Fibroblast of mammary gland (primary cell): Measurements from ENCODE around the gene RWDD2A.

Experiments
- DNase-seq: peaks from one replicate; pipeline ENCODE4 v3.0.0-alpha.2; 2010; ENCODE audit warnings: low read depth
- H3K4me3 ChIP-seq: 2 replicates; pipeline ENCODE4 v1.5.1; 2011; ENCODE audit warnings: low read depth, mild to moderate bottlenecking, low read length, moderate library complexity; ENCODE audit not compliant: control insufficient read depth
- CTCF ChIP-seq: conservative IDR thresholded peaks from 2 replicates; pipeline ENCODE4 v1.5.1; 2011; ENCODE audit warnings: low read depth, low read length, inconsistent platforms; ENCODE audit not compliant: control insufficient read depth, insufficient read depth

The RWDD2A gene

DNA sequence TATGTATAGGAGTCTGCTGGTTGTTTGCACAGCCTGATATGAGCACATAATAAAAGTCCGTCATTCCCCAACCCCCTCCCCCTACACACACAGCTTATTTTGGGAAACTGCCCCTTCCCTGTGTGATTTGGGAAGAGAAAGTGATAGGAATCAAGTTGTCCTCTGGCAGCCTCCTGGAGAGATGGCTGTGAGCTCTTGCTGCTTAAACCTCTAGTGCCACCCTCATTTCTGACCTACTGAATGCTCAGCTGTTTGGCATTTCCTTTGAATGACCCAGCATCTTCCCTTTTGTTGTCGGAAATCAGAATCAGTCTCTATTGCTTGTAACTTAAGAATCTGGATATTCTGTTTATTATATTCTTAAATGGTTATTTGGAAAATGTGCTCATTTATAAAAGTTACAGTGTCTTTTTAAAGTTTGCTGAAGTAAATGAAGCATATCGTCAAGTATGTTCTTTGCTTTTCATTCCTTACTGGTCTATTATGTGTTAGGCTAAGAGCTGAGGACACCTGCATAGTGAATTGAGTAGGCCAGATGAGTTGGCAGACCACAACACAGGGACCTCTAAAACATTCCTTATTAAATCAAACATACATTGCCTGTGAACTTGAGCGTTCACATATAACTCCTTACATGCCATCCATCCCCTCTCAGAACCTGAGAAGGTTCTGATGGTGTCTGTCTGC is 5.5 kb downstream of the RWDD2A start:
- no peak overlapping the region for H3K4me3 ChIP-seq
- TF ChIP-seq CTCF: no peak
- DNase-seq: no peak

- no peak for TF ChIP-seq CTCF
- DNase-seq: no peak
- no peak overlapping the region for H3K4me3 ChIP-seq
These were observed 6.2 kb downstream of the RWDD2A start for GRCh38 chr6:83199173-83199862.

DNA sequence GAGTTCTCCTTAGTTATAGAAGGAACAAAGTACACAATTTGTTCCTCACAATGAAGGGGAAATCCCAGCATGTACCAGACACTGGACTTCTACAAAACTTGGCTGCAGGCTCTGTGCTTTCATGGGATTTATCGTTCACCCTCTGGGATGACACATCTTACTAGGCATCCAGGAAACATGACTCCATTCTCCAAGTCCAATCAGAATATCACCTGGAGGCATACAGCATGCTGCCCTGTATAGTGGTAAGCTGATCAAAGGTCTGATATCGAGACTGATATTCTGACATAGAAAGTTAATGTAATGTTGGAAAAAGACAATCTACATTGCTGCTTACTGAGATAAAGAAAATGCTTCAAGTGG is 6.7 kb downstream of the RWDD2A start:
- DNase-seq: peak; percentile 76
- TF ChIP-seq CTCF: no peak

GRCh38 chr6:83202031-83202430 is 8.9 kb downstream of the RWDD2A start:
- no peak overlapping the region for H3K4me3 ChIP-seq
- no peak for TF ChIP-seq CTCF
- DNase-seq: no peak

More for the DNA sequence above, 6.7 kb downstream of the RWDD2A start:
- no peak overlapping the region for H3K4me3 ChIP-seq

GRCh38 chr6:83215131-83216047 is 22.2 kb downstream of the RWDD2A start:
- DNase-seq: peak; percentile 82
- H3K4me3 ChIP-seq: no peak overlapping the region
- TF ChIP-seq CTCF: peak; percentile 97

DNA sequence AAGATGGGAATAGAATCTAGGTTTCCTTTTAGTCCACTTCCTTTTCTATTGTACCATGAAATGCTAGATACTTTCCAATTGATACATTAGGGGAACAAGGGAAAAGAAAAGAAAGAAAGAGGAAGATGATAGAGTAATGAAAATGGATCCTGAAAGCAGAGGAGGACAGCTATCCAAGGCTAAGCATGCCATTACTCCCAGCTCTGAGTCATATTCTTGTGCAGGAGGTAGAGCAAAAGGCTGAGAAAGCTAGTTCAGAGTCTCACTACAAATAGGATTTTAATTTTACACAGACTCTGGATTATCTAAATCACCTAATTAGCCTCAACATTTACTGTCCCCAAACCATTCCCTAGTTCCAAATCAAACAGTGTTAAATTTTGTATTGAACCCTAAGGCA is 23.6 kb downstream of the RWDD2A start:
- TF ChIP-seq CTCF: no peak
- H3K4me3 ChIP-seq: no peak overlapping the region
- peak; percentile 6 for DNase-seq
